NCI-H187 treated with DMSO at 0.1 percent for 48 hours (cell line): ENCODE results near the gene PAF1.

ENCODE experiments used
- DNase-seq: peaks from one replicate; lab custom pipeline; 2025; lab: John Stamatoyannopoulos, UW

Gene PAF1

GRCh38 chr19:39405261-39405957 is 14.5 kb upstream of the PAF1 start:
- DNase-seq = no peak

GRCh38 chr19:39403331-39404312 is 12.7 kb upstream of the PAF1 start:
- no peak for DNase-seq

DNA sequence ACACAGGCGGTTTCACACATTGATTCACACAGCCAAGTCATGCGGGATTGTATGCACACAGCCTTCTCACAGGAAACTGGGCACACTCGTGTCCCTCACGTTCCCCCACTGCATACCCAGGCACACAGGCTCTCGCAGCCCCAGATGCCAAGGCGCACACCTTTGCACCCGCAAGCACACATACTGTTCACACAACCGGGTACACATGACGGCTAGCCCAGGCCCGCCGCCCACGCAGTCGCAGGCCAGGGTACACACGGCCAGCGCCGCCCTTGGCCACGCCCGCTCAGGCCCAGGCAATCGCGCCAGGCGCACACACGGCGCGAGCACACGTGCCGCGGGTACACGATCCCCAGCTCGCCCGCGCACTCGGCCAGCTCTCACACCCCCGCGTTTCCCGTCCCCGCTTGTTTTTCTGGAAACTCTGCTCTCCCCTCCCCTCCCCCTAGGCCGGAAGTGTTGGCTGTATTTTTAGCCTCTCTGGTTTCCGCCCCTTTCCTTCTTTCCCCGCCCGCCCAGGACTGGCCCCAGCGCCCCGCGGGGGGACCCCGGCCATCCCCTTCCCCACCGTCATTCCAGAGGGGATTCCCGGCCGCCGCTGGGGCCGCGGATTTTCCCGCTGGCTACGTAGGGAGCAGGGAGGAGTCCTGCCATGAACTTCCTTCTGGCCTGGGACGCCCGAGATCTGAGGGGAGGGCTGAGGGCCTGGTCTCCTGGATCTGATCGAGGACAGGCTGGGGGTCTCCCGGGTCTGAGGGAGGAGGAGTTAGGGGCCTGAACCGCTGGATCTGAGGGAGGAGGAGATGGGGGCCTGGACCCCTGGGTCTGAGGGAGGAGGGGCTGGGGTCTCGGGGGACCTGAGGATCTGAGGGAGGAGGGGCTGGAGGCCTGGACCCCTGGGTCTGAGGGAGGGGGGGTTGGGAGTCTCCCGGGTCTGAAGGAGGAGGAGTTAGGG is 11.7 kb upstream of the PAF1 start:
- no peak for DNase-seq

DNA sequence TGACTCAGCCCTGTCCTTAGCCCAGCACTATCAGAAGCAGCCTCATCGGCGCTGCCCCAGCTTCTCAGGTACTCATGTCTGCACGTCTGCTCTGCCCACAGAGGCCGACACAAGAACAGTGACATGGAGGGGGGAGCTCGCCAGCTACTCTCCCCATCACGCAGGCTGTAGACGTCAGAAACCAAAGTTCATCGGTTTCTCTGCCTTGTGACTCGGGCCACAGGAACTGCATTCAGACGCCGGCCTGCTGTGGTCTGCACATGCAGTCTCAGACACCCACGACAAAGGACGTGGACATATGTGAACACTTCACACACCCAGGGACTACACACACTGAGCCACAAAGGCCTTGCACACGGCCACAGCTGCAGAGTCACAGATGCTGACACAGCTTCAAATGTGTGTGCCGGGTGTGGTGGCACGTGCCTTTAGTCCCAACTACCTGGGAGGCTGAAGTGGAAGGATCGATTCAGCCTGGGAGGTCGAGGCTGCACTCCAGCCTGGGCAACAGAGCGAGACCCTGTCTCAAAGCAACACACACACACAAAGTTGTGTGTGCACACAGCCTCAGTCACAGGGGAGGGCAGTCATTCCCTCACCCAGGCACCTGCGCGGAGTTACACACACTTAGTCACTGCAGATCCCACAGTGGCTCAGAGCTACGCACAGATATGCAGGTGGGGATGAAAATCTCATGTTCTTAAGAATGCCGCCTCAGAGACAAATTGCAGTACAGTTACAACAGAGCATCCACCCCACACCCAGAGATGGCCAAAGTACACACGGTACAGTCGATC is 10.8 kb upstream of the PAF1 start:
- DNase-seq = no peak

DNA sequence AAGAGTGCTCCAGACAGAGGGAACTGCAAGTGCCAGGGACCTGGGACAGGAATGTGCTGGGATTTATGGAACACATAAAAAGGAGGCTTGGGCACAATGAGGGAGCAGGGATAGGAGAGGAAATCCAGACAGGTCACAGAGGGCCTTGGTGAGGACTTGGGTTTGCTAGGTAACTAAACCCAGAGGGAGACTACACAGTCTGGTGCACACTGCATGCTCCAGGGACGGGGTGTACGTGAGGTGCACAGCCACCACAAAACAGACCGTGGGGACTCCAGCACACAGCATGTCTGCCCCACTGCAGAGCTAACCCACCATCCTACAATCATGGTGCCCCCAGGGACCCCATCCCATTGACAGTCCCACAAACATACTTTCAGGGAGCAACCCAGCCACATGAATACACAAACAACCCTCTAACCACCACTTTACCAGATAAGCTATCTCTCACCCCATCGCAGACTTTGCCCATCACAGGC is 10.2 kb upstream of the PAF1 start:
- no peak for DNase-seq

DNA sequence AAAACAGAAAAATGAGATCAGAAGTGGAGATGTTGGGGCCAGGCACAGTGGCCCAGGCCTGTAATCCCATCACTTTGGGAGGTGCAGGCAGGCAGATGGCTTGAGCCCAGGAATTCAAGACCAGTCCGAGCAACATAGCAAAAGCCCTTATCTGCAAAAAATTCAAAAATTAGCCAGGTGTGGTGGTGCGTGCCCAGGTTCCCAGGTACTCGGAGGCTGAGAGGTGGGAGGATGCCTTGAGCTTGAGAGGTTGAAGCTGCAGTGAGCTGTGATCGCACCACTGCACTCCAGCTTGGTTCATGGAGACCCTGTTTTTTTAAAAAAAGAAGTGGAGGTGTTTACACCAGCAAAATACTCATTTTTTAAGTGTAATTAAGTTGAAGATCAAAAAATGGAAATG is 9.2 kb upstream of the PAF1 start:
- no peak for DNase-seq

DNA sequence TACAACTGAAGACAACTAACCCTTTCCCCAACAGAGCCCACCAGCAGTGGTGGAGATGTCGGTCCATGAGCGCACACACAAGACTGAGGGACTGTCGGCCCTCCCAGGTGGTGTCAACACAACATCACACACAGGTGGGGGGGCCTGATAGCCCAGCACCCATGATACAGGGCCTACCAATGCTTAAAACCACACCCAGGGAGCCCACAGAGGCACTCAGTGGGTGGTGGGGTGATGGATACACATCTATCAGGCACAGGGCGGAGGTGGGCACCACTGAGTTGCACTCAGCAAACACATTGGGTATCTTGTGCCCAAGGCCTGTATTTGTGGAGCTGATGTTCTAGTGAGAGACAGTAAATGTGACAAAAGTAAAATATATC is 8.8 kb upstream of the PAF1 start:
- no peak for DNase-seq

DNA sequence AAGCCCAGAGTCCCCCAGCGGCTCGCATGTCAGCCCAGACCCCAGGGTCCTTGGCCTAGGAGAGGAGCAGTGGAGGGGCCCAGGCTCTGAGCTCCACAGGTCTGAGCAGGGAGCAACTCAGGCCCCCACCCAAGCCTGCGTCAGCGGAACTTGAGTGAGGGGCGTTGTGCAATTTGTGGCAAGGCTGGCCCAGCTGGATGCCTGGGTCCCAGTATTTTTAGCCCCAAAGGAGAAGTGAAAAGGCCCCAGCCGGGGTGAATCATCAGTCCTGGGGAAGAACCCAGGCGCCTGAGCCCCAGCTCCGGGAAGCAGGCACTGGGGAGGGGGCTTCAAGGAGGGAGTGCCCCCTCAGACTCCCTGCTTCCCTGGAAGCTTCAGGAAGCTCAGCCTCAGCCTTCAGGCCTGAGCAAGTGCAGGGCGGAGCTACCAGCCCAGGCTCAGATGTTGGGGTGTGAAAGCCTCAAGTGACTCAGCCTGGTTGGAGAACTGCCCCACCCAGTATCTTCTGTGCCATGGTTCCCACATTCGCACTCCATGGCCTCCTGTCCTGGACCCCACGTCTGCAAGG is 7.5 kb upstream of the PAF1 start:
- no peak for DNase-seq

GRCh38 chr19:39397360-39398296 is 6.7 kb upstream of the PAF1 start:
- no peak for DNase-seq

- DNase-seq = no peak
Measured at GRCh38 chr19:39390451-39390750, 505 bp downstream of the PAF1 start.

DNA sequence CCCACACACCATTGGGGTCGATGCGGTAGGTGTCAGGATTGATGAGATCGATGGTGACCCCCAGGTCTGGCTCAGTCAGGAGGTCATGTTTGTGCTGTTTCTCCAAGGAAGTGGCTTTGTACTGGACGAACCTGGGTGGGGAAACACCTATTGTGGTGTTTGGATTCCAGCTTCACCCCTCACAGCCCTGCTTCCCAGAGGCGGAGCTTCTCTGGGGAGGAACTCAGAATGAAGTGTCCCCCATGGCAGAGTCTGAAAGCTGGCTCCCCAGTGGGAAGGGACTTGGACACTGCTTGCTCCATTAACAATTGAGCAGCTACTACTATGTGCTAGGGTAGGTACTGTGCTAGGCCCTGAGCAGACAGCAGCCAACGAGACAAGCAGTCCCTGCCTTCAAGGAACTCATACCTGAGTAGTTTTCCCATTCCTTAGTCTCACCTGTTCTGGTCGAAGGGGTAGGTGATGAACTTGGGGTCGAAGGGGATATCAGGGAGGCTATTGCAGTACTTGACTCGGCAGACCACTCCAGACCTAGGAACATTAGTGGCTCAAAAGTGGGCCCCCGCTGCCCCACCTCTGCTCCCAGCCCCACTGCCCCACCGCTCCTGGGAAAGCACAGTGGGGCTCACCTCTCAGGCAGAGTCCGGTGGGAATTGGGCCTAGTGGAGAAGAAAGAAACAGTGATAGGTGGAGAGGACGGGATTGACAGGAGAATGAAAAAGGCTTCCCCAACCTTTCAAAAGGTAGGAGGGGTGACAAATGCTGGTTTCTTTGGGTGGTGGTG is 1.1 kb downstream of the PAF1 start:
- no peak for DNase-seq

DNA sequence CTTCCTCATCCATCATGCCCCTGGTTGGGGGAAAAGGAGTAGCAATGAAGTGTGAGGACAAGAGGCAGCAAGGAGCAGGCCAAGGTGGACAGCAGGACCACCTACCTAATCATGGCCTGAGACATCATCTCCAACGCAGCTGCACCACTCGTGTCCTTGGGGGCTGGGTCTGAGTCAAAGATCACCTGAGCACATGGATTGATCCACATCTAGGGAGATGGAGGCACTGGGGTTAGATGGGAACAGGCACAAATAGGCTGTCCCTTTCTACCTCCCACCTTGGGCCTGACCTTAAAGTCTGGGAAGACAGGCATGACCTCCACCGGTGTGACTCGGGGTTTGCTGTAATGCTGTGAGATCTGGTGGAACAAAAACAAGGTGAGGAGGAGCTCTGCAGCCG is 2.2 kb downstream of the PAF1 start:
- no peak for DNase-seq

DNA sequence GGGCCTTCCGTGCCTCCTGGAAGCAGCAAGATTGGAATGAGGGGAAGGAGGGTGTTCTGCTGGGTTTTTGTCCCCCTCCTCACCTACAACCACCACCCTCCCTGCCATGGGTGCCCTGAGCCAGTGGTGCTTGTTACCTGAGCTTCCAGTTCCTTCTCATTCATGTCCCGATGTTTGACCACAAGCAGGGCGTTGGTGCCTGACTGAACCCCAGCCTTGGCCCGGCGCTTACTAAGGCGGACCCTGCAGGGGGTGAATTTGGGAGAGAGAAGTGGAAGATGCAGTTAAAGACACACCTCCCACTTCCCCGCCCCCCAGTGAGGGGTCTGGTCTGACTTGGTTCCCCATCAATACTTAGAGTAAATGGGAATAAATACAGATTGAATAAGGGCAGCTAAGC is 4.3 kb downstream of the PAF1 start:
- DNase-seq = no peak

DNA sequence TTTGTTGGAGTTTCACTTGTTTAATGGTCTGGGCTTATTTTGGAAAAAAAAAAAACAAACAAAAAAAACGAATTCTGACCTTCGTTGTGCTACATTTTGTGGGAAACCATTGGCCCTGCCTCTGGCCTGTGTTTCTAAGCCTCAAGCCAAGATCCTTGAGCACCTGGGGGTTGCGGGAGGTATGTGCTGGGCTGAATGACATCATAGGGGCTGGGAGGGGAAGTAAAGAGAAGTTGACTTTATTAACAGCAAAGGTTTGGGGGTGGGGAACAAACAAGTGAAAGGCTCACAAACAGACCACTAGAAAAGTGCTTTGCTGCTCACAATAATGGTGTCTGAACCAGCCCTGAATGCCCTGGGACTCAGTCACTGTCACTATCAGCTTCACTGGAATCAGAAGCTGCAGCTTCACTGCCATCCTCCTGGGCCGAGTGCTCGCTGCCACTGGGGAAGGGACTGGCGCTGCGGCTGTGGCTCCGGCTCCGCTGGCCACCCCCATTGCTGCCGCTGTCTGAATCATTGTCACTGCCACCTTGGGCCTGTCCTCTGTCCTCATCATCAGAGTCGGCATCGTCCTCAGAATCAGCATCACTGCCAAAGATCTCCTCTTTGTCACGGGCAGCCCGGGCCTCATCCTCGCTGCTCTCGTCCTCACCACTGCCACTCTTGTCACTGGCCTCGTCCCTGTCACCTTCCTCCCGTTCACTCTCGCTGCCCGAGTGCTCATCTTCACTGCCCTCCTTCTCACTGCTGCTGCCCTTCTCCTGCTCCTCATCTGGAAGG is 5.1 kb downstream of the PAF1 start:
- DNase-seq = no peak

DNA sequence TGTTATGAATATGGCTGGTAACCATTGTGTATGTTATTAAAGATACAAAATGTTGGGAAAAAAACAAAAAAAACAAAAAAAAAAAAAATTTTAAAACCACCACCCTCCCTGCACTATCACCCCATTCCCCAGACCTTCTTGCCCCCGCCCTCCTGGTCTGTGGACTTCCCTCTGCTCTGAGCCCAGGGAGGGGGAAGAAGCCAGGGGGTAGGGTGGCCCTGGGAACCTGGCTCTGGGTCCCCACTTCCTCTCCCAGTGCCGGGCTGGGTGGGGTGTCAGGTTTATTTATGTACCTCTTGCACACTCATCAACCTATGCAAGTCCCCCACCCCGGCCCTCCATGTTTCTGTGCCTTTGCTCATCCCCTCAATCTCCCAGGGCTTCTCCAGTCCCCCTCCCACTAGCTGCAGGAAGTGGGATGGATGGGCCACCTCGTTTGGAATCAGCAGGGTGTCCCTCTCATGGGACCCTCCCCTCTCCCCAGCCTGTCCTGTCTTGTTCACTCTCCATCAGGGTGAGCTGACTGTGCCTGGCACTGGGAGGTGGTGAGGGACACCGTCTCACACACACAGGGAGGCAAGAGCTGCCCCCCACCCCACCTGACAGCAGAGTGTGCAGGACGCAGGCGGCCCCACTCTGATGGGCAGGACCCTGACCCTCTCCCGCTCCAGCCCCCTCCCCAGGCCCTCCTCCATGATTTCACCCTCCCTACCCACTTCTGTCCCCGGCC is 5.9 kb downstream of the PAF1 start:
- DNase-seq = no peak

DNA sequence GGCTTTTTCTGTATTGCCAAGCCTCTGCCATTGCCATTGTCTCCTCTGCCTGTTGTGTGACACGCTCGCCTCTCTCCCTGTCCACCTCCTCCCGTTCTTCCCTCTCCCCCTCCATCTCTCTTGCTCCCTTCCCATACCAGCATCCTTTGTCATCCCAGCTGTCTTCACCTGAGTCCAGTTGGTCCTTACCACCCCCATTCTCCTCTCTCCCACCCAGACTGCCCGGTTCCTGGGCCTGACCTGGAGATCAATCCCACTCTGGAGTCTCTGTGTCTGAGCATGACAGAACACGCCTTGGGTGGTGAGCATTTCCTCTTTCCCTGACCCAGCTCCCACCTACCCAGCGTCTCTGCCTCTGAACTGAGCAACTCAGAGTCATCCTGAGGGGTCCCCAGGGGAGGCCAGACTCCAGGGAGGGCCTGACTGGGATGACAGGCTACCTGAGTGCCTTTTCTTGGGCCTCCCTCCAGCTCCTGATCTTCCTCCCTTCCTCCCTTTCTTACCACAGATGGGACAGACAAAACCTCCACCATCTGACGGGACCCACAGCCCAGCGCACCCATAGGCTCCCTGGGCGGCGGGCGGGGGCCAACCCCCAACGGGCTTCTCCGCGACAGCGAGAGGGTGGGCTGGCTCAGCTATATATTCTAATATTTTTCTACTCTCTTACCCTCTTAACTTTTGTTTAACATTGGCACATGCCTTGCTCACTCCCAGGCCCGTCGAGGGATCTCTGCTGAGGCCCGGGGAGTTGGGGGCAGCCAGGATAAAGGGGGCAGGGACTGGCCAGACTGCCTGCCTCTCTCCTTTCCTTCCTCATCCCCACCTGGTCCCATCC is 7.7 kb downstream of the PAF1 start:
- no peak for DNase-seq
